B cell (primary cell): ENCODE measurements around the gene LMTK3. TPM values are rescaled to one million over a fixed set of nuclear protein-coding genes. Genes with fewer than 3 reads are reported as not detected.

Source experiments
- ATAC-seq: fragments of 200-7000 bp; cut with Tn5 transposase; one replicate; pipeline ENCODE4 v1.10.0; 2021; ENCODE audit warnings: low read depth, mild to moderate bottlenecking, moderate number of reproducible peaks, moderate library complexity
- CTCF ChIA-PET: fragments of 350-600 bp; sonication (Branson Sonifier 250); formaldehyde crosslinking; loops from one replicate; lab custom pipeline; 2021; ENCODE audit warnings: antibody characterized with exemption, inconsistent platforms; lab: Charles Lee
- POLR2A ChIA-PET: fragments of 350-600 bp; sonication (Branson Sonifier 250); formaldehyde crosslinking; loops from one replicate; lab custom pipeline; 2021; ENCODE audit warnings: antibody characterized with exemption; lab: Charles Lee
- DNase-seq: peaks from one replicate; pipeline ENCODE4 v3.0.0; 2013
- H2AFZ ChIP-seq: 2 replicates; pipeline ENCODE4 v1.6.1; 2012; ENCODE audit warnings: mild to moderate bottlenecking, low read depth, low read length; ENCODE audit not compliant: insufficient read depth, poor library complexity, severe bottlenecking
- H3K27ac ChIP-seq, 2 donors: 1 replicate in 1 of 2; 2 replicates in 1 of 2; pipeline ENCODE4 v1.5.1; 2012 to 2013; ENCODE audit warnings: low read length in 2 of 2, mild to moderate bottlenecking in 2 of 2, moderate library complexity in 1 of 2
- H3K27me3 ChIP-seq, 4 experiments: fragments of 200-600 bp in 1 of 4; sonication (generic) in 1 of 4; replicated peaks in 1 of 4; 1 replicate in 2 of 4; 2 replicates in 2 of 4; pipeline versions ENCODE4 v1.6.1 to v1.7.0; 2013 to 2016; ENCODE audit warnings: low read length in 3 of 4, mild to moderate bottlenecking in 2 of 4, mixed read lengths in 1 of 4, moderate library complexity in 1 of 4; ENCODE audit not compliant: insufficient read depth in 4 of 4, control insufficient read depth in 3 of 4; ENCODE audit errors: control extremely low read depth in 1 of 4
- H3K36me3 ChIP-seq, 2 experiments: replicated peaks in 1 of 2; 1 replicate in 1 of 2; 2 replicates in 1 of 2; pipeline versions ENCODE4 v1.6.1 to v1.7.1; 2013; ENCODE audit warnings: low read length in 1 of 2; ENCODE audit not compliant: insufficient read depth in 2 of 2, control insufficient read depth in 1 of 2; ENCODE audit errors: control extremely low read depth in 1 of 2, extremely low read depth in 1 of 2
- H3K4me1 ChIP-seq, 2 donors: fragments of 200-600 bp in 1 of 2; sonication (generic) in 1 of 2; 1 replicate in 1 of 2; 2 replicates in 1 of 2; pipeline versions ENCODE4 v1.5.1 to v1.6.1; 2013 to 2017; ENCODE audit warnings: low read length in 2 of 2; ENCODE audit not compliant: control insufficient read depth in 2 of 2, insufficient read depth in 2 of 2
- H3K4me2 ChIP-seq: replicated peaks from 2 replicates; pipeline ENCODE3; 2012; ENCODE audit warnings: mild to moderate bottlenecking, low read depth, low read length; ENCODE audit not compliant: poor library complexity, severe bottlenecking
- H3K4me3 ChIP-seq, 5 experiments: fragments of 200-600 bp in 1 of 5; sonication (generic) in 1 of 5; 1 replicate in 3 of 5; 2 replicates in 2 of 5; pipeline versions ENCODE4 v1.5.1 to v1.7.0; 2011 to 2016; ENCODE audit warnings: low read length in 4 of 5, mild to moderate bottlenecking in 4 of 5, low read depth in 2 of 5, control low read depth in 1 of 5, moderate library complexity in 1 of 5; ENCODE audit not compliant: insufficient read depth in 1 of 5; ENCODE audit errors: control extremely low read depth in 1 of 5, extremely low read depth in 1 of 5
- H3K79me2 ChIP-seq: fragments of 200-600 bp; sonication (generic); one replicate; pipeline ENCODE4 v1.6.0; 2016; ENCODE audit warnings: low read length; ENCODE audit not compliant: control insufficient read depth, insufficient read depth
- H3K9ac ChIP-seq: fragments of 200-600 bp; sonication (generic); 2 replicates; pipeline ENCODE4 v1.6.1; 2017; ENCODE audit warnings: mild to moderate bottlenecking, low read length, moderate library complexity
- H3K9me3 ChIP-seq, 3 donors: one replicate each; pipeline versions ENCODE4 v1.6.1 to v1.7.1; 2013; ENCODE audit warnings: low read length in 2 of 3; ENCODE audit not compliant: control insufficient read depth in 2 of 3, insufficient read depth in 1 of 3; ENCODE audit errors: control extremely low read depth in 1 of 3
- H4K20me1 ChIP-seq: 2 replicates; pipeline ENCODE4 v1.6.0; 2012; ENCODE audit warnings: mild to moderate bottlenecking, low read length; ENCODE audit not compliant: insufficient read depth, control insufficient read depth, poor library complexity, severe bottlenecking
- H3K27ac Mint-ChIP-seq: one replicate; pipeline ENCODE4 v1.8.0; 2021; ENCODE audit warnings: mixed read lengths
- H3K27me3 Mint-ChIP-seq: one replicate; pipeline ENCODE4 v1.8.0; 2021; ENCODE audit warnings: mixed read lengths
- H3K4me1 Mint-ChIP-seq: one replicate; pipeline ENCODE4 v1.8.0; 2021; ENCODE audit warnings: mixed read lengths
- H3K4me3 Mint-ChIP-seq: one replicate; pipeline ENCODE4 v1.8.0; 2021; ENCODE audit warnings: mixed read lengths
- H3K9me3 Mint-ChIP-seq: one replicate; pipeline ENCODE4 v1.8.0; 2022; ENCODE audit warnings: mixed read lengths; ENCODE audit not compliant: insufficient read depth
- EZH2 ChIP-seq: IDR thresholded peaks from 2 replicates; pipeline ENCODE4 v1.6.1; 2012; ENCODE audit warnings: borderline replicate concordance, low read depth, mild to moderate bottlenecking, moderate library complexity, low read length; ENCODE audit not compliant: insufficient read depth, poor library complexity, severe bottlenecking
- WGBS: methylation state at CpG from one replicate; pipeline ENCODE4 v1.1.5; 2013; ENCODE audit warnings: missing lambda C conversion rate; ENCODE audit not compliant: insufficient coverage; 5-methylcytosine and 5-hydroxymethylcytosine counted together
- intact Hi-C: fragments of 100-400 bp; cut with micrococcal nuclease; formaldehyde crosslinking; loops from one replicate; pipeline ENCODE4 v1.10.0; 2022
- polyA plus RNA-seq: library from polyadenylated mRNA; depleted of rRNA; stranded (reverse); fragments of >200 nt; gene quantifications from 2 replicates; pipeline ENCODE4 v1.2.3, GENCODE V29; 2012
- total RNA-seq, 2 donors: library from RNA; stranded (reverse); fragments of 120-200 nt in 1 of 2; gene quantifications; 1 replicate in 1 of 2; 2 replicates in 1 of 2; pipeline versions ENCODE4 v1.2.3 to v1.2.4, GENCODE V29; 2013 to 2022
- TF ChIP-seq, protein P1 (sequence below): fragments of 200-600 bp; IDR thresholded peaks from one replicate; pipeline ENCODE4 v1.8.0; 2022; ENCODE audit warnings: antibody characterized with exemption, mild to moderate bottlenecking

LMTK3 gene
- total and polyA plus RNA-seq, 2 donors (not counting 1 experiment from before 2014, with no cell fraction given) = 0.19 to 1.6 TPM

GRCh38 chr19:48496959-48497727 is 14.5 kb downstream of the LMTK3 start:
- Histone ChIP-seq H3K4me1 (peaks cover 44 to 48% of the 10 kb centered on the region in 2 donors), H3K9ac (no peak overlapping the region), H2AFZ (peak overlapping the region; percentile 5), H3K4me3 (peak overlapping the region in 1 of 5 experiments; percentile 9), H3K79me2 (no peaks in the 10 kb centered on the region), H3K4me2 (peak overlapping the region; percentile 62), H3K27me3 (peaks cover 0 to 68% (median 30%) of the 10 kb centered on the region in 4 experiments), H3K27ac (no peak overlapping the region), H4K20me1 (peaks cover under 1% of the 10 kb centered on the region), H3K36me3 (no peaks in the 10 kb centered on the region), H3K9me3 (peaks cover 0 to 37% (median 0%) of the 10 kb centered on the region in 3 donors)
- no peak for TF ChIP-seq EZH2
- TF ChIP-seq, protein P1, sequence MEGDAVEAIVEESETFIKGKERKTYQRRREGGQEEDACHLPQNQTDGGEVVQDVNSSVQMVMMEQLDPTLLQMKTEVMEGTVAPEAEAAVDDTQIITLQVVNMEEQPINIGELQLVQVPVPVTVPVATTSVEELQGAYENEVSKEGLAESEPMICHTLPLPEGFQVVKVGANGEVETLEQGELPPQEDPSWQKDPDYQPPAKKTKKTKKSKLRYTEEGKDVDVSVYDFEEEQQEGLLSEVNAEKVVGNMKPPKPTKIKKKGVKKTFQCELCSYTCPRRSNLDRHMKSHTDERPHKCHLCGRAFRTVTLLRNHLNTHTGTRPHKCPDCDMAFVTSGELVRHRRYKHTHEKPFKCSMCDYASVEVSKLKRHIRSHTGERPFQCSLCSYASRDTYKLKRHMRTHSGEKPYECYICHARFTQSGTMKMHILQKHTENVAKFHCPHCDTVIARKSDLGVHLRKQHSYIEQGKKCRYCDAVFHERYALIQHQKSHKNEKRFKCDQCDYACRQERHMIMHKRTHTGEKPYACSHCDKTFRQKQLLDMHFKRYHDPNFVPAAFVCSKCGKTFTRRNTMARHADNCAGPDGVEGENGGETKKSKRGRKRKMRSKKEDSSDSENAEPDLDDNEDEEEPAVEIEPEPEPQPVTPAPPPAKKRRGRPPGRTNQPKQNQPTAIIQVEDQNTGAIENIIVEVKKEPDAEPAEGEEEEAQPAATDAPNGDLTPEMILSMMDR = no peak
- no peak overlapping the region for H3K4me3 Mint-ChIP-seq
- ATAC-seq (no peak), DNase-seq (no peak)
- H3K27ac Mint-ChIP-seq = no peak overlapping the region
- intact Hi-C loops = loop anchor here (10.0 kb wide), 1 partner anchor 102 kb away; the partner anchor contains the start of genes GRIN2D and KDELR1
- H3K4me1 Mint-ChIP-seq = peaks cover 27% of the 10 kb centered on the region
- CTCF ChIA-PET = interaction anchor here (2.2 kb wide), 1 partner anchor 112 kb away, joined by 5 read pairs; no protein-coding TSS in a partner anchor
- H3K9me3 Mint-ChIP-seq = no peaks in the 10 kb centered on the region
- H3K27me3 Mint-ChIP-seq = peaks cover 30% of the 10 kb centered on the region
- WGBS = 53% methylated on average over 43 of the region's 45 CpGs
- POLR2A ChIA-PET = no interaction called here

- intact Hi-C loops = loop anchor here (10.0 kb wide), 1 partner anchor 101 kb away; the partner anchor contains the start of genes GRIN2D and KDELR1
- no peak overlapping the region for H3K27ac Mint-ChIP-seq
- POLR2A ChIA-PET = interaction anchor here (0.7 kb wide), 1 partner anchor 470 kb away, joined by 4 read pairs; no protein-coding TSS in a partner anchor
Observed at GRCh38 chr19:48495396-48495795, 16.2 kb downstream of the LMTK3 start.

More at GRCh38 chr19:48495396-48495795, 16.2 kb downstream of the LMTK3 start:
- Histone ChIP-seq H3K27ac (no peak overlapping the region), H3K4me3 (no peak overlapping the region), H4K20me1 (peaks cover 6% of the 10 kb centered on the region), H3K9ac (no peak overlapping the region), H3K79me2 (no peaks in the 10 kb centered on the region), H3K27me3 (peaks cover 0 to 72% (median 32%) of the 10 kb centered on the region in 4 experiments), H3K4me2 (no peak overlapping the region), H3K4me1 (peaks cover 47 to 49% of the 10 kb centered on the region in 2 donors), H3K9me3 (peaks cover 0 to 34% (median 0%) of the 10 kb centered on the region in 3 donors), H3K36me3 (no peaks in the 10 kb centered on the region), H2AFZ (no peak overlapping the region)
- Mint-ChIP-seq H3K9me3 (no peaks in the 10 kb centered on the region), H3K27me3 (peaks cover 33% of the 10 kb centered on the region), H3K4me1 (peaks cover 29% of the 10 kb centered on the region), H3K4me3 (peak overlapping the region; percentile 44)
- CTCF ChIA-PET = interaction anchor here (2.5 kb wide), 1 partner anchor 89 kb away, joined by 8 read pairs; no protein-coding TSS in a partner anchor
- ATAC-seq (no peak), DNase-seq (no peak)
- 77% methylated on average over 4 of the region's 6 CpGs for WGBS
- TF ChIP-seq, protein P1 = no peak
- no peak for TF ChIP-seq EZH2
